SK-N-SH treated with all-trans-retinoic acid at 6 μM for 48 hours (cell line): ENCODE results near the gene APBA2.

ENCODE experiments used
- ATAC-seq: fragments of 200-7000 bp; cut with Tn5 transposase; 3 replicates; pipeline ENCODE4 v1.9.1; 2020; ENCODE audit warnings: mild to moderate bottlenecking, moderate library complexity
- BACH2 ChIP-seq: fragments of 250-450 bp; sonication (Bioruptor Pico); IDR thresholded peaks from 2 replicates; pipeline ENCODE4 v1.9.0; 2021; ENCODE audit warnings: mild to moderate bottlenecking, borderline replicate concordance
- CREB5 ChIP-seq: fragments of 250-450 bp; sonication (Bioruptor Pico); IDR thresholded peaks from 2 replicates; pipeline ENCODE4 v1.5.1; 2020; ENCODE audit warnings: low read depth, mild to moderate bottlenecking, moderate library complexity
- GLIS3 ChIP-seq: fragments of 250-450 bp; sonication (Bioruptor Pico); IDR thresholded peaks from 2 replicates; pipeline ENCODE4 v1.5.0; 2020; ENCODE audit warnings: mild to moderate bottlenecking, moderate library complexity
- ISL1 ChIP-seq: fragments of 250-450 bp; sonication (Bioruptor Pico); IDR thresholded peaks from 2 replicates; pipeline ENCODE4 v2.1.2; 2022; ENCODE audit warnings: mild to moderate bottlenecking, moderate library complexity
- PATZ1 ChIP-seq: fragments of 250-450 bp; sonication (Bioruptor Pico); IDR thresholded peaks from 2 replicates; pipeline ENCODE4 v1.8.0; 2020; ENCODE audit warnings: mild to moderate bottlenecking, moderate library complexity, borderline replicate concordance
- POU6F1 ChIP-seq: fragments of 250-450 bp; sonication (Bioruptor Pico); IDR thresholded peaks from 2 replicates; pipeline ENCODE4 v1.8.0; 2021; ENCODE audit warnings: low read depth, mild to moderate bottlenecking, moderate library complexity, borderline replicate concordance
- PPARA ChIP-seq: fragments of 250-450 bp; sonication (Bioruptor Pico); IDR thresholded peaks from 2 replicates; pipeline ENCODE4 v1.5.0; 2020; ENCODE audit warnings: mild to moderate bottlenecking, borderline replicate concordance
- RARB ChIP-seq: fragments of 250-450 bp; sonication (Bioruptor Pico); IDR thresholded peaks from 2 replicates; pipeline ENCODE4 v1.8.0; 2021; ENCODE audit warnings: mild to moderate bottlenecking, moderate library complexity
- TCF4 ChIP-seq: fragments of 250-450 bp; sonication (Bioruptor Pico); IDR thresholded peaks from 2 replicates; pipeline ENCODE4 v1.8.0; 2021; ENCODE audit warnings: mild to moderate bottlenecking, moderate library complexity, borderline replicate concordance
- ZFP30 ChIP-seq: fragments of 450-650 bp; formaldehyde crosslinking; IDR thresholded peaks from 2 replicates; pipeline ENCODE4 v1.5.0; 2022; ENCODE audit warnings: mild to moderate bottlenecking, moderate library complexity
- ZNF565 ChIP-seq: fragments of 450-650 bp; formaldehyde crosslinking; conservative IDR thresholded peaks from 2 replicates; pipeline ENCODE4 v1.5.0; 2020; ENCODE audit warnings: low read depth, mild to moderate bottlenecking, moderate library complexity
- ZNF70 ChIP-seq: fragments of 450-650 bp; formaldehyde crosslinking; IDR thresholded peaks from 2 replicates; pipeline ENCODE4 v1.5.0; 2020; ENCODE audit warnings: mild to moderate bottlenecking, moderate library complexity
- ZNF8 ChIP-seq: fragments of 450-650 bp; formaldehyde crosslinking; IDR thresholded peaks from 2 replicates; pipeline ENCODE4 v1.5.0; 2020; ENCODE audit warnings: mild to moderate bottlenecking, moderate library complexity
- TF ChIP-seq, protein P1 (sequence below): fragments of 250-450 bp; sonication (Bioruptor Pico); IDR thresholded peaks from 2 replicates; pipeline ENCODE4 v1.5.1; 2021; ENCODE audit warnings: mild to moderate bottlenecking, moderate library complexity
- TF ChIP-seq, protein P2 (sequence below): fragments of 250-450 bp; sonication (Bioruptor Pico); IDR thresholded peaks from 2 replicates; pipeline ENCODE4 v1.5.0; 2020; ENCODE audit warnings: mild to moderate bottlenecking, moderate library complexity

Gene APBA2

GRCh38 chr15:29046281-29046810 lies 160.6 kb downstream of the APBA2 start:
- TF ChIP-seq CREB5 (CRISPR knock-in tag): no peak
- no peak for TF ChIP-seq ZNF8 (CRISPR knock-in tag)
- TF ChIP-seq PATZ1: no peak
- TF ChIP-seq PPARA (CRISPR knock-in tag): no peak
- no peak for TF ChIP-seq ZNF70 (CRISPR knock-in tag)
- no peak for TF ChIP-seq BACH2
- ATAC-seq: no peak

GRCh38 chr15:29046977-29047376 lies 161.2 kb downstream of the APBA2 start:
- no peak for ATAC-seq
- TF ChIP-seq CREB5 (CRISPR knock-in tag) (no peak), PATZ1 (no peak), ZFP30 (CRISPR knock-in tag) (no peak), RARB (CRISPR knock-in tag) (no peak), TCF4 (no peak)
- TF ChIP-seq, protein P1, sequence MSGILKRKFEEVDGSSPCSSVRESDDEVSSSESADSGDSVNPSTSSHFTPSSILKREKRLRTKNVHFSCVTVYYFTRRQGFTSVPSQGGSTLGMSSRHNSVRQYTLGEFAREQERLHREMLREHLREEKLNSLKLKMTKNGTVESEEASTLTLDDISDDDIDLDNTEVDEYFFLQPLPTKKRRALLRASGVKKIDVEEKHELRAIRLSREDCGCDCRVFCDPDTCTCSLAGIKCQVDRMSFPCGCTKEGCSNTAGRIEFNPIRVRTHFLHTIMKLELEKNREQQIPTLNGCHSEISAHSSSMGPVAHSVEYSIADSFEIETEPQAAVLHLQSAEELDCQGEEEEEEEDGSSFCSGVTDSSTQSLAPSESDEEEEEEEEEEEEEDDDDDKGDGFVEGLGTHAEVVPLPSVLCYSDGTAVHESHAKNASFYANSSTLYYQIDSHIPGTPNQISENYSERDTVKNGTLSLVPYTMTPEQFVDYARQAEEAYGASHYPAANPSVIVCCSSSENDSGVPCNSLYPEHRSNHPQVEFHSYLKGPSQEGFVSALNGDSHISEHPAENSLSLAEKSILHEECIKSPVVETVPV: no peak

DNA sequence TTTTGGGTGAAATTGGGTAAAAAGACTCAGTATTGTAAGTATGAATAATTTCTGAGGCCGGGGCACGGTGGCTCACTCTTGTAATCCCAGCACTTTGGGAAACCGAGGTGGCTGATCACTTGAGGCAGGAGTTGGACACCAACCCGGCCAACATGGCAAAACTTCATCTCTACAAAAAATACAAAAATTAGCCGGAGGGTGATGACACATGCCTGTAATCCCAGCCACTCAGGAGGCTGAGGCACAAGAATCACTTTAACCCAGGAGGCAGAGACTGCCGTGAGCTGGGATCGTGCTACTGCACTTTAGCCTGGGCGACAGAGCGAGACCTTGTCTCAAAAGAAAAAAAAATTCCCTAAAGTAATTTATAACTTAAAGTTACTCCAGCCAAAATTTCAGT lies 162.2 kb downstream of the APBA2 start:
- TF ChIP-seq BACH2 (no peak), POU6F1 (CRISPR knock-in tag) (no peak), ZNF70 (CRISPR knock-in tag) (no peak)
- no peak for ATAC-seq

DNA sequence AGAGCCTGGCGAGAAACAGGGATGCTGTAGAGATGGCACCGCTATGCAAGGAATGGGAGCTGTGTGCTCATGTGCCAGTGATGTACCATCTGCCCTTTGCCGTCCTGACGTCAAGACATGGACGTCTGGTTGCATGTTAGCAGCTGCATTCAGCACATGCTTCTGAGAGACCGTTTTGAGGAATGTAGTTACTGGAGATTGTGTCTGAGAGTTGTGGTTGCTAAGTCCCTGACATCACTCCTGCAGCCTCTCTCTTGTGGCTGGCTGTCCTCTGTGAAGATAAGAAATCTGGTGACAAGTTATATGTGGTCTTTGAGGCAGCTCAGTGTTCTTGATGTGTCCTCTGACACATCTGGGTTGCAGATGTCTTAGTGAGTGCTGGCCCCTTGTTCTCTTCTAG lies 165.1 kb downstream of the APBA2 start:
- TF ChIP-seq TCF4: peak; percentile 88
- 0 out of 2 replicates have a peak, but pooled peaks have one; percentile 17 for TF ChIP-seq ZNF8 (CRISPR knock-in tag)
- TF ChIP-seq ZNF565: no peak
- peak; percentile 54; the same call in 1 of the 3 replicates for ATAC-seq

DNA sequence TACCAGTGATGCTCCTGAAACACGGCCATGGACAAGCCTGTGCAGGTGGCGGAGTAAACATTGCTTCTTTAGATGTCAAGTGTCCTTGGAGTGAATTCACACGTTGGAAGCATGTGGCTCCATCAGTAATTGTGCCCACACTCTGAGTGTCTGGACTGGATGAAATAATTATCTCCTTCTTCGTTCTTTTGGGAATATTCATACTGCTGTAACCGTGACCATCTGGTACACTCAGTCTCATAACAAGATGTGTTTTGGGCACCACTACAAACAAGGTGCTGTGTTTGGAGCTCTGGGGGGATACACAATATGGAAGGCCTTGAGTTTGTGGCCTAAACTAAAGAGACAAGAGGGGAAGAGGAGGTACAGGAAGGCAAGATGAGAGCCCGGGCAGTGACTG lies 165.6 kb downstream of the APBA2 start:
- no peak for ATAC-seq

More for the DNA sequence above, 165.6 kb downstream of the APBA2 start:
- TF ChIP-seq, protein P2, sequence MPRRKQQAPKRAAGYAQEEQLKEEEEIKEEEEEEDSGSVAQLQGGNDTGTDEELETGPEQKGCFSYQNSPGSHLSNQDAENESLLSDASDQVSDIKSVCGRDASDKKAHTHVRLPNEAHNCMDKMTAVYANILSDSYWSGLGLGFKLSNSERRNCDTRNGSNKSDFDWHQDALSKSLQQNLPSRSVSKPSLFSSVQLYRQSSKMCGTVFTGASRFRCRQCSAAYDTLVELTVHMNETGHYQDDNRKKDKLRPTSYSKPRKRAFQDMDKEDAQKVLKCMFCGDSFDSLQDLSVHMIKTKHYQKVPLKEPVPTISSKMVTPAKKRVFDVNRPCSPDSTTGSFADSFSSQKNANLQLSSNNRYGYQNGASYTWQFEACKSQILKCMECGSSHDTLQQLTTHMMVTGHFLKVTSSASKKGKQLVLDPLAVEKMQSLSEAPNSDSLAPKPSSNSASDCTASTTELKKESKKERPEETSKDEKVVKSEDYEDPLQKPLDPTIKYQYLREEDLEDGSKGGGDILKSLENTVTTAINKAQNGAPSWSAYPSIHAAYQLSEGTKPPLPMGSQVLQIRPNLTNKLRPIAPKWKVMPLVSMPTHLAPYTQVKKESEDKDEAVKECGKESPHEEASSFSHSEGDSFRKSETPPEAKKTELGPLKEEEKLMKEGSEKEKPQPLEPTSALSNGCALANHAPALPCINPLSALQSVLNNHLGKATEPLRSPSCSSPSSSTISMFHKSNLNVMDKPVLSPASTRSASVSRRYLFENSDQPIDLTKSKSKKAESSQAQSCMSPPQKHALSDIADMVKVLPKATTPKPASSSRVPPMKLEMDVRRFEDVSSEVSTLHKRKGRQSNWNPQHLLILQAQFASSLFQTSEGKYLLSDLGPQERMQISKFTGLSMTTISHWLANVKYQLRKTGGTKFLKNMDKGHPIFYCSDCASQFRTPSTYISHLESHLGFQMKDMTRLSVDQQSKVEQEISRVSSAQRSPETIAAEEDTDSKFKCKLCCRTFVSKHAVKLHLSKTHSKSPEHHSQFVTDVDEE: no peak
- TF ChIP-seq ISL1 (CRISPR knock-in tag) (no peak), ZNF565 (no peak), GLIS3 (CRISPR knock-in tag) (no peak)
- TF ChIP-seq, all 23 proteins: peak for 0
